BLaER1 treated with 17β-estradiol and CSF1 and Interleukin-3, amounts not matched to agents 10 nM and 100 nM (cell line): ENCODE data around the gene MED15.
"Not testable (repeated sequence)": the region's sequence is repeated elsewhere in the genome, so short reads cannot be mapped to it uniquely, and the experiment has no call there.

Source experiments
- H3K27ac ChIP-seq, 11 experiments: shearing (Covaris generic); formaldehyde crosslinking; 2 replicates each; pipeline ENCODE4 v1.8.1; 2022
- H3K27me3 ChIP-seq, 11 experiments: shearing (Covaris generic); formaldehyde crosslinking; 2 replicates each; pipeline ENCODE4 v1.8.1; 2022
- H3K36me3 ChIP-seq, 11 experiments: shearing (Covaris generic); formaldehyde crosslinking; 2 replicates each; pipeline ENCODE4 v1.8.1; 2022
- H3K4me1 ChIP-seq, 10 experiments: shearing (Covaris generic); formaldehyde crosslinking; 2 replicates each; pipeline ENCODE4 v1.8.1; 2022
- H3K4me2 ChIP-seq, 11 experiments: shearing (Covaris generic); formaldehyde crosslinking; 2 replicates each; pipeline ENCODE4 v1.8.1; 2022
- H3K4me3 ChIP-seq, 10 experiments: shearing (Covaris generic); formaldehyde crosslinking; 2 replicates each; pipeline ENCODE4 v1.8.1; 2022
- H3K9ac ChIP-seq, 11 experiments: shearing (Covaris generic); formaldehyde crosslinking; 2 replicates each; pipeline ENCODE4 v1.8.1; 2022
- H3K9me3 ChIP-seq, 11 experiments: shearing (Covaris generic); formaldehyde crosslinking; replicated peaks in 1 of 11; 2 replicates each; pipeline ENCODE4 v1.8.1; 2022
- H4K20me1 ChIP-seq, 11 experiments: shearing (Covaris generic); formaldehyde crosslinking; 2 replicates each; pipeline ENCODE4 v1.8.1; 2022
- Cebpa-rat ChIP-seq, 11 experiments: shearing (Covaris generic); IDR thresholded peaks; 2 replicates each; pipeline ENCODE4 v1.8.1; 2022

The MED15 gene

GRCh38 chr22:20479612-20480196, 27.7 kb upstream of the MED15 start:
- no peak overlapping the region for H3K27ac ChIP-seq
- H4K20me1 ChIP-seq: no peaks in the 10 kb centered on the region; a peak in 1 of 22 replicates
- H3K9me3 ChIP-seq: peaks cover 0 to 5% (median 0%) of the 10 kb centered on the region in 11 experiments; a peak in 1 of 22 replicates
- no peak for TF ChIP-seq Cebpa-rat (IDR thresholded peaks at IDR 0.05)
- no peak overlapping the region for H3K4me3 ChIP-seq
- no peaks in the 10 kb centered on the region for H3K27me3 ChIP-seq
- no peak overlapping the region for H3K4me2 ChIP-seq
- no peak overlapping the region for H3K9ac ChIP-seq
- peaks cover 12 to 37% (median 22%) of the 10 kb centered on the region in 11 experiments; a peak in 18 of 22 replicates for H3K36me3 ChIP-seq
- no peaks in the 10 kb centered on the region for H3K4me1 ChIP-seq

GRCh38 chr22:20483143-20483506, 24.3 kb upstream of the MED15 start:
- H3K4me2 ChIP-seq, H3K27me3 ChIP-seq, H3K9ac ChIP-seq, H3K4me3 ChIP-seq, H3K27ac ChIP-seq, H3K9me3 ChIP-seq, H3K4me1 ChIP-seq: not testable (repeated sequence)
- Histone ChIP-seq H4K20me1 (peaks cover 0 to 18% (median 2%) of the 10 kb centered on the region in 11 experiments; a peak in 6 of 22 replicates), H3K36me3 (peaks cover 16 to 44% (median 29%) of the 10 kb centered on the region in 11 experiments)

GRCh38 chr22:20483771-20484170, 23.6 kb upstream of the MED15 start:
- no peak overlapping the region for H3K27ac ChIP-seq
- no peak overlapping the region for H3K4me2 ChIP-seq
- peaks cover 0 to 24% (median 6%) of the 10 kb centered on the region in 11 experiments; a peak in 12 of 22 replicates for H4K20me1 ChIP-seq
- peaks cover 20 to 51% (median 35%) of the 10 kb centered on the region in 11 experiments for H3K36me3 ChIP-seq
- no peak overlapping the region for H3K4me3 ChIP-seq
- H3K4me1 ChIP-seq: no peaks in the 10 kb centered on the region
- H3K27me3 ChIP-seq: no peaks in the 10 kb centered on the region
- peaks cover 0 to 5% (median 0%) of the 10 kb centered on the region in 11 experiments; a peak in 1 of 22 replicates for H3K9me3 ChIP-seq
- no peak overlapping the region for H3K9ac ChIP-seq
- no peak for TF ChIP-seq Cebpa-rat (IDR thresholded peaks at IDR 0.05)

- Histone ChIP-seq H3K4me3 (no peak overlapping the region), H3K9me3 (0 out of 22 replicates have a peak, but pooled peaks cover 0 to 5% (median 0%) of the 10 kb centered on the region in 11 experiments), H3K27ac (no peak overlapping the region), H3K4me2 (no peak overlapping the region), H3K4me1 (no peaks in the 10 kb centered on the region), H3K27me3 (no peaks in the 10 kb centered on the region), H3K36me3 (peaks cover 26 to 57% (median 41%) of the 10 kb centered on the region in 11 experiments), H3K9ac (no peak overlapping the region), H4K20me1 (peaks cover 4 to 38% (median 20%) of the 10 kb centered on the region in 11 experiments; a peak in 15 of 22 replicates)
- no peak for TF ChIP-seq Cebpa-rat (IDR thresholded peaks at IDR 0.05)
Measured at GRCh38 chr22:20484948-20485683, 22.3 kb upstream of the MED15 start.

- Histone ChIP-seq H3K9ac (no peak overlapping the region), H3K36me3 (peaks cover 26 to 56% (median 41%) of the 10 kb centered on the region in 11 experiments), H3K27me3 (no peaks in the 10 kb centered on the region), H3K4me1 (no peaks in the 10 kb centered on the region), H3K4me2 (no peak overlapping the region), H3K4me3 (no peak overlapping the region), H3K9me3 (0 out of 22 replicates have a peak, but pooled peaks cover 0 to 5% (median 0%) of the 10 kb centered on the region in 11 experiments), H3K27ac (no peak overlapping the region), H4K20me1 (peaks cover 12 to 49% (median 31%) of the 10 kb centered on the region in 11 experiments; a peak in 18 of 22 replicates)
- no peak for TF ChIP-seq Cebpa-rat (IDR thresholded peaks at IDR 0.05)
Measured at GRCh38 chr22:20486229-20486628, 21.2 kb upstream of the MED15 start.

- Histone ChIP-seq H3K9ac (no peak overlapping the region), H3K36me3 (peaks cover 26 to 44% (median 33%) of the 10 kb centered on the region in 11 experiments), H3K4me2 (no peak overlapping the region), H3K4me1 (no peaks in the 10 kb centered on the region), H4K20me1 (peaks cover 14 to 64% (median 38%) of the 10 kb centered on the region in 11 experiments; a peak in 18 of 22 replicates), H3K4me3 (no peak overlapping the region), H3K27me3 (no peaks in the 10 kb centered on the region), H3K9me3 (no peaks in the 10 kb centered on the region), H3K27ac (no peak overlapping the region)
- TF ChIP-seq Cebpa-rat (IDR thresholded peaks at IDR 0.05): no peak
Measured at GRCh38 chr22:20487715-20488114, 19.7 kb upstream of the MED15 start.

GRCh38 chr22:20488946-20489345, 18.5 kb upstream of the MED15 start:
- peaks cover 14 to 75% (median 49%) of the 10 kb centered on the region in 11 experiments; a peak in 18 of 22 replicates for H4K20me1 ChIP-seq
- no peak overlapping the region for H3K4me3 ChIP-seq
- no peak overlapping the region for H3K4me2 ChIP-seq
- no peak overlapping the region for H3K27ac ChIP-seq
- TF ChIP-seq Cebpa-rat (IDR thresholded peaks at IDR 0.05): no peak
- H3K9me3 ChIP-seq: no peaks in the 10 kb centered on the region
- H3K9ac ChIP-seq: no peak overlapping the region
- peaks cover 7 to 12% (median 9%) of the 10 kb centered on the region in 10 experiments; a peak in 19 of 20 replicates for H3K4me1 ChIP-seq
- no peaks in the 10 kb centered on the region for H3K27me3 ChIP-seq
- peaks cover 16 to 32% (median 22%) of the 10 kb centered on the region in 11 experiments for H3K36me3 ChIP-seq

GRCh38 chr22:20490183-20490940, 17.0 kb upstream of the MED15 start:
- TF ChIP-seq Cebpa-rat (IDR thresholded peaks at IDR 0.05): no peak
- H3K4me1 ChIP-seq: peaks cover 16 to 25% (median 21%) of the 10 kb centered on the region in 10 experiments
- no peak overlapping the region for H3K4me3 ChIP-seq
- peaks cover 11 to 20% (median 18%) of the 10 kb centered on the region in 11 experiments for H3K36me3 ChIP-seq
- no peaks in the 10 kb centered on the region for H3K9me3 ChIP-seq
- H3K27ac ChIP-seq: no peak overlapping the region
- H3K4me2 ChIP-seq: no peak overlapping the region
- H4K20me1 ChIP-seq: peaks cover 14 to 80% (median 56%) of the 10 kb centered on the region in 11 experiments; a peak in 18 of 22 replicates
- H3K27me3 ChIP-seq: no peaks in the 10 kb centered on the region
- no peak overlapping the region for H3K9ac ChIP-seq

GRCh38 chr22:20490941-20491307, 16.5 kb upstream of the MED15 start:
- peaks cover 16 to 25% (median 21%) of the 10 kb centered on the region in 10 experiments for H3K4me1 ChIP-seq
- TF ChIP-seq Cebpa-rat (IDR thresholded peaks at IDR 0.05): no peak
- no peaks in the 10 kb centered on the region for H3K27me3 ChIP-seq
- H3K9me3 ChIP-seq: no peaks in the 10 kb centered on the region
- H3K27ac ChIP-seq: no peak overlapping the region
- no peak overlapping the region for H3K9ac ChIP-seq
- peaks cover 11 to 20% (median 17%) of the 10 kb centered on the region in 11 experiments for H3K36me3 ChIP-seq
- no peak overlapping the region for H3K4me2 ChIP-seq
- H4K20me1 ChIP-seq: peaks cover 14 to 79% (median 56%) of the 10 kb centered on the region in 11 experiments; a peak in 18 of 22 replicates
- no peak overlapping the region for H3K4me3 ChIP-seq
